ENCODE data around the gene ANKZF1. TPM values are rescaled to one million over a fixed set of nuclear protein-coding genes. Genes with fewer than 3 reads are reported as not detected.

ANKZF1 gene
- total and polyA plus RNA-seq, 2 of the 4 experiments (the other 2 are of a cell fraction): 18.6 to 33.8 TPM

- dilution Hi-C loops (cut with HindIII; ENCODE audit: low sequenced_read_pairs, unreplicated experiment): no loop called here
- BruUV-seq (replicated peaks): no TSS peak
- Histone ChIP-seq H3K36me3 (ENCODE audit: control insufficient read depth, insufficient read depth, low read length) (peaks cover 43% of the 10 kb centered on the region), H4K5ac (ENCODE audit: low read depth, low read length) (no peak overlapping the region), H2AK5ac (ENCODE audit: low read depth, low read length) (no peak overlapping the region), H2AFZ (replicated peaks; ENCODE audit: low read length, poor library complexity) (no peak overlapping the region), H2AK9ac (replicated peaks; ENCODE audit: low read depth, low read length, poor library complexity) (no peak overlapping the region), H3K9me1 (ENCODE audit: insufficient read depth, low read length) (0 out of 2 replicates have a peak, but pooled peaks cover 2% of the 10 kb centered on the region), H2BK20ac (ENCODE audit: low read depth, low read length) (no peak overlapping the region), H3K4me3 (ENCODE audit: insufficient read depth, low read depth, low read length) (no peak overlapping the region), H3K4me1 (ENCODE audit: control insufficient read depth, insufficient read depth, low read length) (0 out of 2 replicates have a peak, but pooled peaks cover 3% of the 10 kb centered on the region), H3K4ac (ENCODE audit: low read depth, low read length) (no peak overlapping the region), H3K56ac (ENCODE audit: extremely low read depth, insufficient read depth, low read length) (no peak overlapping the region), H3K4me2 (ENCODE audit: low read depth, low read length) (no peak overlapping the region), H3K9ac (ENCODE audit: low read depth, low read length) (no peak overlapping the region), H3K23ac (ENCODE audit: low read depth, low read length) (no peak overlapping the region), H3K14ac (replicated peaks; ENCODE audit: low read depth, low read length) (no peak overlapping the region), H3K27me3 (ENCODE audit: control insufficient read depth, insufficient read depth, low read length) (no peaks in the 10 kb centered on the region), H2BK15ac (ENCODE audit: low read depth, low read length) (no peak overlapping the region), H3K9me3 (ENCODE audit: control insufficient read depth, insufficient read depth, low read length) (no peaks in the 10 kb centered on the region), H3K79me1 (ENCODE audit: low read depth in 1 of 2, low read length in 2 of 2) (peaks cover 28 to 34% of the 10 kb centered on the region in 2 experiments), H3K18ac (ENCODE audit: low read depth, low read length) (no peak overlapping the region), H4K8ac (ENCODE audit: low read depth in 2 of 2, low read length in 2 of 2) (no peak overlapping the region), H4K91ac (ENCODE audit: insufficient read depth, low read depth, low read length) (no peak overlapping the region), H2BK5ac (ENCODE audit: low read depth, low read length, poor library complexity, severe bottlenecking) (no peak overlapping the region), H4K20me1 (ENCODE audit: insufficient read depth, low read length) (peaks cover 14% of the 10 kb centered on the region; the same call in 1 of the 2 replicates), H2BK120ac (ENCODE audit: low read depth, low read length) (no peak overlapping the region), H3K27ac (ENCODE audit: insufficient read depth, low read length) (no peak overlapping the region)
- ATAC-seq (ENCODE audit: low read depth) (no peak), DNase-seq (no peak)
- ChIA-PET CTCF (no interaction called here), POLR2A (ENCODE audit: unreplicated experiment) (no interaction called here)
- 90% methylated on average over 3 of the region's 6 CpGs; no CpG with 5 or more reads in 1 of the 2 experiments for WGBS, 2 experiments (ENCODE audit: extremely low coverage in 2 of 2, insufficient read length in 1 of 2)
- intact Hi-C loops (cut with micrococcal nuclease): no loop called here
- TF ChIP-seq RAD21 (IDR thresholded peaks at IDR 0.05; ENCODE audit: low read length) (no peak), MAZ (IDR thresholded peaks at IDR 0.05; ENCODE audit: borderline replicate concordance, low read depth, low read length) (no peak), CTCF (conservative IDR thresholded peaks at IDR 0.05; ENCODE audit: low read depth, low read length) (no peak), POLR2A (IDR thresholded peaks at IDR 0.05; ENCODE audit: low read depth, low read length) (no peak), CHD1 (IDR thresholded peaks at IDR 0.05; ENCODE audit: low read depth, low read length) (no peak), USF2 (IDR thresholded peaks at IDR 0.05; ENCODE audit: low read depth, low read length) (no peak), ELK1 (IDR thresholded peaks at IDR 0.05; ENCODE audit: borderline replicate concordance, low read depth, low read length) (no peak), SMC3 (IDR thresholded peaks at IDR 0.05; ENCODE audit: low read depth, low read length) (no peak), BHLHE40 (IDR thresholded peaks at IDR 0.05; ENCODE audit: low read depth, low read length) (no peak), RCOR1 (IDR thresholded peaks at IDR 0.05; ENCODE audit: insufficient replicate concordance, low read length) (no peak), MAFK (IDR thresholded peaks at IDR 0.05; ENCODE audit: low read depth, low read length) (no peak), MXI1 (IDR thresholded peaks at IDR 0.05; ENCODE audit: borderline replicate concordance, low read depth, low read length) (no peak), NFE2L2 (IDR thresholded peaks at IDR 0.05; ENCODE audit: low read depth, low read length) (no peak), FOS (IDR thresholded peaks at IDR 0.05; ENCODE audit: low read depth, low read length) (no peak), CEBPB (IDR thresholded peaks at IDR 0.05; ENCODE audit: low read depth, low read length) (no peak), RFX5 (IDR thresholded peaks at IDR 0.05; ENCODE audit: low read depth, low read length) (no peak)
- in situ Hi-C loops (cut with MboI; ENCODE audit: low sequenced_read_pairs): no loop called here
Measured at GRCh38 chr2:219181531-219181930, 48.1 kb upstream of the ANKZF1 start.
